ENCODE results near the gene RBM4. TPM values are rescaled to one million over a fixed set of nuclear protein-coding genes. Genes with fewer than 3 reads are reported as not detected.

RBM4 gene
- total and polyA plus RNA-seq, 2 of the 13 experiments (the other 11 are each of a cell fraction or from before 2014, with no cell fraction given): 126 to 136 TPM

DNA sequence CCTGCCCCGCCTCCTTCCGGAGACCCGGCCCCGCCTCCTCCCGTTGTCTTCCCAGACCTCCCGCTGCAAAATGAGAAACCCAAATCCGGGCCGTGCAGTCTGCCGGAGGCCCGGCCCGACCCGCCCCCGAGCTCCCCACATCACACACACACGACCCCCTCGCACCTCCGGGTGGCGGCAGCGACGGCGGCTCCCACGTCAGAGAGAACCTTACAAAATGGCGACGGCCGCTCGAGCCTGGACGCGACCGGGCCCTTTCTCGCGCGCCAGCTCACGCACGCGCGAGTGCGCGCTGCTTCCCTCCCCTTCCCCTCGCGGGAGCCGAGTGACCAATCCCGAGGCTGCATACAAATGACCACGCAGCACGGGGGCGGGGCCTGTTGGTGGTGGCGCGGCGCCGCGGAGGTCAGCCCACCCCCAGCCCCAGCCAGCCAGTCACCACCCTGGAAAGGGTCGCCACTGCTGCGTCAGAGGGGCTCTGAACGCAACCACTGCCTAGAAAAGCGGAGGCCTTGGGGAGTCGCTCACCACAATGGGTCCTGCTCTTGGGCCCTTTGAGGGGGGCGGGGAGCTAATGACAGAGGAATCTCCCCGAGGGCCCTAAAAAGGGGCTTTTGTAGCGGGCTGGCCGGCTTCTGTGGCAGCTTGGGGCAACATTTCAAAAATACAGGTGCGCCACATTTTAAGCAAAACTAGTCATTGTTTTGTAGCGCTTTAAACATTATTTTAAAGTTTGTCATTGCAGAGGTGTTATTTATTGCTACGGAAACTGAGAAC, 39.3 kb downstream of the RBM4 start, which contains the start of gene RBM4B (continued):
- TF ChIP-seq HNRNPLL (IDR thresholded peaks at IDR 0.05; ENCODE audit: low read depth, low read length, poor library complexity, severe bottlenecking) (peak; percentile 57), ZNF468 (CRISPR knock-in tag; IDR thresholded peaks at IDR 0.05) (no peak), HDAC1 (CRISPR knock-in tag; IDR thresholded peaks at IDR 0.05) (no peak; the same call in 1 of the 2 replicates), NFKBIZ (CRISPR knock-in tag; IDR thresholded peaks at IDR 0.05) (0 out of 2 replicates have a peak, but pooled peaks have one; percentile 23), ZNF260 (CRISPR knock-in tag; IDR thresholded peaks at IDR 0.05; ENCODE audit: borderline replicate concordance, low read depth) (no peak), ZBTB21 (CRISPR knock-in tag; IDR thresholded peaks at IDR 0.05) (0 out of 2 replicates have a peak, but pooled peaks have one; percentile 51), YEATS2 (CRISPR knock-in tag; IDR thresholded peaks at IDR 0.05; ENCODE audit: borderline replicate concordance) (peak; percentile 85), SCMH1 (CRISPR knock-in tag; IDR thresholded peaks at IDR 0.05; ENCODE audit: borderline replicate concordance) (no peak), ZNF790 (CRISPR knock-in tag; IDR thresholded peaks at IDR 0.05; ENCODE audit: borderline replicate concordance) (peak; percentile 48; the same call in 1 of the 2 replicates), HMGA1 (CRISPR knock-in tag; conservative IDR thresholded peaks at IDR 0.05) (no peak), MEF2D (CRISPR knock-in tag; IDR thresholded peaks at IDR 0.05) (0 out of 2 replicates have a peak, but pooled peaks have one; percentile 28), MEIS2 (CRISPR knock-in tag; IDR thresholded peaks at IDR 0.05) (no peak), ZNF878 (CRISPR knock-in tag; IDR thresholded peaks at IDR 0.05) (no peak; the same call in 1 of the 2 replicates), ZNF747 (CRISPR knock-in tag; IDR thresholded peaks at IDR 0.05; ENCODE audit: borderline replicate concordance) (no peak)
- TF ChIP-seq, protein P1, sequence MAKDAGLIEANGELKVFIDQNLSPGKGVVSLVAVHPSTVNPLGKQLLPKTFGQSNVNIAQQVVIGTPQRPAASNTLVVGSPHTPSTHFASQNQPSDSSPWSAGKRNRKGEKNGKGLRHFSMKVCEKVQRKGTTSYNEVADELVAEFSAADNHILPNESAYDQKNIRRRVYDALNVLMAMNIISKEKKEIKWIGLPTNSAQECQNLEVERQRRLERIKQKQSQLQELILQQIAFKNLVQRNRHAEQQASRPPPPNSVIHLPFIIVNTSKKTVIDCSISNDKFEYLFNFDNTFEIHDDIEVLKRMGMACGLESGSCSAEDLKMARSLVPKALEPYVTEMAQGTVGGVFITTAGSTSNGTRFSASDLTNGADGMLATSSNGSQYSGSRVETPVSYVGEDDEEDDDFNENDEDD (CRISPR knock-in tag; IDR thresholded peaks at IDR 0.05; ENCODE audit: borderline replicate concordance): peak; percentile 93
- TF ChIP-seq, protein P2, sequence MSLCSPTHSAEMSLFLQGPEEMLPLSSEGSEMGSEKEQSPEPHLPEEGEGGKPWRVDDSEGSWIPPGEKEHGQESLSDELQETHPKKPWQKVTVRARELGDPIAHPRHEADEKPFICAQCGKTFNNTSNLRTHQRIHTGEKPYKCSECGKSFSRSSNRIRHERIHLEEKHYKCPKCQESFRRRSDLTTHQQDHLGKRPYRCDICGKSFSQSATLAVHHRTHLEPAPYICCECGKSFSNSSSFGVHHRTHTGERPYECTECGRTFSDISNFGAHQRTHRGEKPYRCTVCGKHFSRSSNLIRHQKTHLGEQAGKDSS (CRISPR knock-in tag; IDR thresholded peaks at IDR 0.05; ENCODE audit: borderline replicate concordance, low read depth): 0 out of 2 replicates have a peak, but pooled peaks have one; percentile 26
- TF ChIP-seq, protein P3, sequence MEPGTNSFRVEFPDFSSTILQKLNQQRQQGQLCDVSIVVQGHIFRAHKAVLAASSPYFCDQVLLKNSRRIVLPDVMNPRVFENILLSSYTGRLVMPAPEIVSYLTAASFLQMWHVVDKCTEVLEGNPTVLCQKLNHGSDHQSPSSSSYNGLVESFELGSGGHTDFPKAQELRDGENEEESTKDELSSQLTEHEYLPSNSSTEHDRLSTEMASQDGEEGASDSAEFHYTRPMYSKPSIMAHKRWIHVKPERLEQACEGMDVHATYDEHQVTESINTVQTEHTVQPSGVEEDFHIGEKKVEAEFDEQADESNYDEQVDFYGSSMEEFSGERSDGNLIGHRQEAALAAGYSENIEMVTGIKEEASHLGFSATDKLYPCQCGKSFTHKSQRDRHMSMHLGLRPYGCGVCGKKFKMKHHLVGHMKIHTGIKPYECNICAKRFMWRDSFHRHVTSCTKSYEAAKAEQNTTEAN (CRISPR knock-in tag; conservative IDR thresholded peaks at IDR 0.05): peak; percentile 40; the same call in 1 of the 2 replicates
- TF ChIP-seq, protein P4, sequence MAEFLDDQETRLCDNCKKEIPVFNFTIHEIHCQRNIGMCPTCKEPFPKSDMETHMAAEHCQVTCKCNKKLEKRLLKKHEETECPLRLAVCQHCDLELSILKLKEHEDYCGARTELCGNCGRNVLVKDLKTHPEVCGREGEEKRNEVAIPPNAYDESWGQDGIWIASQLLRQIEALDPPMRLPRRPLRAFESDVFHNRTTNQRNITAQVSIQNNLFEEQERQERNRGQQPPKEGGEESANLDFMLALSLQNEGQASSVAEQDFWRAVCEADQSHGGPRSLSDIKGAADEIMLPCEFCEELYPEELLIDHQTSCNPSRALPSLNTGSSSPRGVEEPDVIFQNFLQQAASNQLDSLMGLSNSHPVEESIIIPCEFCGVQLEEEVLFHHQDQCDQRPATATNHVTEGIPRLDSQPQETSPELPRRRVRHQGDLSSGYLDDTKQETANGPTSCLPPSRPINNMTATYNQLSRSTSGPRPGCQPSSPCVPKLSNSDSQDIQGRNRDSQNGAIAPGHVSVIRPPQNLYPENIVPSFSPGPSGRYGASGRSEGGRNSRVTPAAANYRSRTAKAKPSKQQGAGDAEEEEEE (CRISPR knock-in tag; IDR thresholded peaks at IDR 0.05; ENCODE audit: borderline replicate concordance): no peak
- TF ChIP-seq, protein P5, sequence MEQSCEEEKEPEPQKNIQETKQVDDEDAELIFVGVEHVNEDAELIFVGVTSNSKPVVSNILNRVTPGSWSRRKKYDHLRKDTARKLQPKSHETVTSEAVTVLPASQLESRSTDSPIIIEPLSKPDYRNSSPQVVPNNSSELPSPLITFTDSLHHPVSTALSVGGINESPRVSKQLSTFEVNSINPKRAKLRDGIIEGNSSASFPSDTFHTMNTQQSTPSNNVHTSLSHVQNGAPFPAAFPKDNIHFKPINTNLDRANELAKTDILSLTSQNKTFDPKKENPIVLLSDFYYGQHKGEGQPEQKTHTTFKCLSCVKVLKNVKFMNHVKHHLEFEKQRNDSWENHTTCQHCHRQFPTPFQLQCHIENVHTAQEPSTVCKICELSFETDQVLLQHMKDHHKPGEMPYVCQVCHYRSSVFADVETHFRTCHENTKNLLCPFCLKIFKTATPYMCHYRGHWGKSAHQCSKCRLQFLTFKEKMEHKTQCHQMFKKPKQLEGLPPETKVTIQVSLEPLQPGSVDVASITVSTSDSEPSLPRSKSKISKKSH (CRISPR knock-in tag; IDR thresholded peaks at IDR 0.05; ENCODE audit: borderline replicate concordance): peak; percentile 64; the same call in 1 of the 2 replicates
- TF ChIP-seq, protein P6, sequence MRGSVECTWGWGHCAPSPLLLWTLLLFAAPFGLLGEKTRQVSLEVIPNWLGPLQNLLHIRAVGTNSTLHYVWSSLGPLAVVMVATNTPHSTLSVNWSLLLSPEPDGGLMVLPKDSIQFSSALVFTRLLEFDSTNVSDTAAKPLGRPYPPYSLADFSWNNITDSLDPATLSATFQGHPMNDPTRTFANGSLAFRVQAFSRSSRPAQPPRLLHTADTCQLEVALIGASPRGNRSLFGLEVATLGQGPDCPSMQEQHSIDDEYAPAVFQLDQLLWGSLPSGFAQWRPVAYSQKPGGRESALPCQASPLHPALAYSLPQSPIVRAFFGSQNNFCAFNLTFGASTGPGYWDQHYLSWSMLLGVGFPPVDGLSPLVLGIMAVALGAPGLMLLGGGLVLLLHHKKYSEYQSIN (CRISPR knock-in tag; IDR thresholded peaks at IDR 0.05; ENCODE audit: borderline replicate concordance): no peak

Data from HepG2 (cell line).